Hepatocyte (in vitro differentiated cells): ENCODE results near the gene SERPINA5.

Experiments used
- CTCF ChIP-seq: fragments of 200-600 bp; sonication (generic); IDR thresholded peaks from 2 replicates; pipeline ENCODE4 v1.5.1; 2016; ENCODE audit warnings: antibody characterized with exemption, mild to moderate bottlenecking; ENCODE audit not compliant: poor library complexity
- EZH2 ChIP-seq: fragments of 200-600 bp; sonication (generic); IDR thresholded peaks from 2 replicates; pipeline ENCODE4 v1.6.1; 2016; ENCODE audit warnings: antibody characterized with exemption, mild to moderate bottlenecking, borderline replicate concordance

DNA sequence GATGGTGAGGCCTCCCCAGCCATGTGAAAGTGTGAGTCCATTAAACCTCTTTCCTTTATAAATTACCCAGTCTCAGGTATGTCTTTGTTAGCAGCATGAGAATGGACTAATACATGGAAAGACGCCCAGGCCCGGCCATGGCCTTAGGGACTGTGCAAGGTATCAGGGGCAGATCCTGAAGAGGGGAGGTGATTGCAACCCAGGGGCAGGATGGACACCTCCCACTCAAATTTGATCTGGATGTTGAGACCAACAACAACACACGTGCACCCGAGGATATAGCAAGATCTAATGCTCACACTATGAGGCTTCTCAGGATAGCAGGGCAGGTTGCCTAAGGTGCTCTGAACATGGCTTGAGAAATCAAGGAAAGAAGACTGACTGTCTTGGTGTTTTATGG lies 33.5 kb upstream of the SERPINA5 start:
- TF ChIP-seq CTCF (no peak), EZH2 (no peak)
